ENCODE results near the gene OR4D2.

OR4D2 gene

DNA sequence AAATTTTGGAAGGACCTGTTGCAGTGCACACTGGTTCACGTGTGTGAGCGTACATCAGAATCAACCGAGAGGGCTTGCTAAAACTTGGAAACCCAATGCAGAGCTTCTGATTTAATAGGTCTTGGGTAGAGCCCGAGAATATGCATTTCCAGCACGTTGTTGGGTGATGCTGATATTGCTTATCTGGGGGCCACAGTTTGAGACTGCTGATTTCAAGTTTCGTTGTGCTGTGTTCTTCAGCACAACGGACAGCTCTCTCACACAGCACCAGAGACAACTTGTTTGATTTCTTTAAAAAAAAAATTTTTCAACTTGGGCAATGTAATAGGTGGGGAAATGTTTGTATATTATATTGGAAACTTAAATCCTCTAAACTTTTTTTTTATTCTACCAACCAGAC lies 9.4 kb downstream of the OR4D2 start:
- no peak for FAIRE-seq

DNA sequence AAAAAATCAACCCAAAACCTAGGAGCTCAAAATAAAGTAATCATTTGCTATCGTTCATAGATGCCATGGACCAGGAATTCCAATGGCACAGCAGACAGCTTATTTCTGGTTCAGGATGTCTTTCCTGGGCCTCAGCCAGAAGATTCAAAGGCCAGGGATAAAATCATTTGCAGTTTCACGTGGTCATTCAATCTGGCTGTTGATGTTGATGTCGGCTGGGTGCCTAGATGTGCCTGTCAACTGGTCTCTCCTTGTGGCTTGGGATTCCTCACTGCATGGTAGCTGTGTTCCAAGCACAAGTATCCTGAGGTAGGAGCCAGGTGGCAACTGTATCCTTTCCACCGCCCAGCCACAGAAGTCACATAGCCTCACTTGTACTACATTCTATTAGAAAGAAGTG lies 15.0 kb downstream of the OR4D2 start:
- FAIRE-seq, result no peak

DNA sequence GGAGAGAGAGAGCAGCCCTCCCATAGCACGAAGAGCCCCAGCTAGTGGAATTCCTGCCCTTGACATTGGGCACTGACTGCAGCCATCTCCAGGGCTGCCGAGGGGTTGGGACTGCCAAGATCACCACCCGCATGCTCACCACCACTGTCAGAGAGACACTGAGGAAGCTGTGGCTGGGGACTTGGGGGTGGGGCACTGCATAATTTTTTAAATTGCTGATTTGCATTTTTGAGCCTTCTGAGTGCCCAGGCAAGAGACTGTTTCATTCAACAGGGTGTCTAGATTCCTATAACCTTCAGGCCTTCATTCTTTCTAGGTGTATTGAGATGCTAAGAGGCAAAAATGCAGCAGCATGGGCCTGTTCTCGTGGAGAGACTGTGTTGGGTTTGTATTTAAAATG lies 16.7 kb downstream of the OR4D2 start:
- FAIRE-seq, result no peak

DNA sequence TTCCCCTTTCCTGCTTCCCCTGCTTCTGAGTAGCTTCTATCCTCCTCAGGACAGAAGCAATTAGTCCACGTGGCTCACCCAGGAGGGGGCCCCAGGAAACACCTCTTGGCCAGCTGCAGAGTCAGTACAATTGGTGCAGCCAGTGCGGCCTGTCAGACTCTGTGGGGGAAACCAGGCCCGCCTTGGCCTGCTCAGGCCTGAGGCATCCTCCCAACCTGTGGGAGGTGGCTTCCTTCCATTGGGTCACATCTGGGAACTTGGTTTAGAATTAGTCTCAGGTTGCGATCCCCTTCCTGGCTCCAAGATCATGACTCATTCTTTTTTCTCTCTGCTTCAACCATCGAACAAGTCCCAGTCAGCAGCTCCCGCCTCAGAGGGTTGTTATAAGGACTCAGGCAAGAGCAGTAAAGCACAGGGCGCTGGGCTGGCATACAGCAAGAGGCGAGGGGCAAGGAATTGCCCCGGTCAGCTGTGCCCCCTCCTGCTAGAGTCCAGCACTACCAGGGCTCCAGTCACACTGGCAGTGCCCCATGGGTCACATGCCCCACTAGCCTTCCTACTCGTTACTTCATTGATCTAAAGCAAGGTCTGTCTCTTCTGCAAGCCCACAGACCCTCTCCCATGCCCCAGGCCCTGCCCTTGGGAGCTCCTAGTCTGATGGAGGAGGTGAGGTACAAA lies 17.7 kb downstream of the OR4D2 start:
- FAIRE-seq, result no peak

DNA sequence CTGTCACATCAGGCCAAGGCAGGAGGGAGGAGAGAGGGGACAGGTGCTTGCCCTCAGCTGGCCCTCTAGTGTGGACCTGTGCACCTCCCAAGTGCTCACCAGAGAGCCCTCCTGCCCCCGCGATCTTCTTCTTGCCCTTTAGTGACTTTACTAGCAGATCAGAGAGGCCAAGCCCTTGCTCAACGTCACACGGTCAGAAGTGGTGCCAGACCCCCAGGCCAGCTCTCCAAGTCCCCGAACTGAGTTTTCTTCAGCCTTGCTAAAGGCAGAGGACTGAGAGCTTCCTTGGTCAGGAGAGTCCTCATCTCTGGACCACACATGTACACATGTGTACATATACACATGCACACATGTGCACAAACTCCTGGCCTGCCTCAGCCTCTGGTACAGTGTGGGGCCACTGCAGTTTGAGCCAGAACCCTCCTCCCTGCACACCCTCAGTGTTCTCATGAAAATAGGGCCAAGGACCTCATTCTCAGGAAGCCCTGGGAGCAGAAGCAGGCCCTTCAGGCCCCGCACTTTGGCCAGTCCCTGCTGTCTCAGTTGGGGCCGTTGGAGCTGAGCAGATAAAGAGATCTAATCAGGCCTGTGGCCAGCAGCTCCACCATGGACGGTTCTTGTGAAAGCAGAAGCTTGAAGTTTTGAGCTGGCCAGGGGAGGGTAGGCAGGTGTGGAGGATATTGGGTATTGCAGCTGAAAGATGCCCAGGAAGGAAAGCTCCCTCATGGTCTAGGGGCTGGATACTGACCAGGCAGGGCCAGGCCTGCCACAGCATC lies 18.4 kb downstream of the OR4D2 start:
- no peak for FAIRE-seq

DNA sequence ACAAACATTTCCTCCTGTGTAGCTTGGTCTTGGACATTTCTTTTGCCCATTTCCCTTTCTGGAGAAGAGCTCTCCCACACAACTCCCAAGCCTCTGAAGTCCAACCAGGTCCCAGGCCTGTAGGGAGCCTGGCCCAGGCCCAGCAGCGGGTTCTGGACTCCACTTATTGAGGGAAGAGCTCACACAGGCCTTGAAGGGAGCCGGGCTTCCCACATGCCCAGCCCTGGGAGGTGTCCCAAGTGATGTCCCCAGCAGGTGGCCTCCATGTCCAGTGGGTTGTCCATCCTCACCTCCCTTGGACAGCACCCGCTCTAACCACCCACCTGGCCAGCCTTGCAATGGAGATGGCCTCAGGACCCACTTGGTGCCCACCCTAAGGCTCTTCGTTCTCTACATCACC lies 19.8 kb downstream of the OR4D2 start:
- no peak for FAIRE-seq

DNA sequence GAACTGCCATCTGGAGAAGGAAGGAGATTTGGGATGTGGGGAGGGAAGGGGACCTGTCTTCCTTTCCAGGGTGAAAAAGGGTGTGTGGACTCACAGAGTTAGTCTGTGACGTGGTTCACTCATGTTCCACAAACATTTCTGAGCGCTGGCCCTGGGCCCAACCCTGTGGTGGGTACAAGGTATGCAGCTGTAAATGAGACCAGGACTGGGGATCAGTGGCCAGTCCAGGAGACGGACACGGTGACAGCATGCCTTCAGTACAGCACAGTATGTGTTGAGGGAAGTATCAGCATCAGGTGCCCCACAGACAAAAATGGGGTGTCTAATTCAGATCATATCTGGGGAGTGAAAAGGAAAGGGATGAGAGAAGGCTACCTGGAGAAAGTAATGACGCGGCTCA lies 20.3 kb downstream of the OR4D2 start:
- FAIRE-seq, result no peak

DNA sequence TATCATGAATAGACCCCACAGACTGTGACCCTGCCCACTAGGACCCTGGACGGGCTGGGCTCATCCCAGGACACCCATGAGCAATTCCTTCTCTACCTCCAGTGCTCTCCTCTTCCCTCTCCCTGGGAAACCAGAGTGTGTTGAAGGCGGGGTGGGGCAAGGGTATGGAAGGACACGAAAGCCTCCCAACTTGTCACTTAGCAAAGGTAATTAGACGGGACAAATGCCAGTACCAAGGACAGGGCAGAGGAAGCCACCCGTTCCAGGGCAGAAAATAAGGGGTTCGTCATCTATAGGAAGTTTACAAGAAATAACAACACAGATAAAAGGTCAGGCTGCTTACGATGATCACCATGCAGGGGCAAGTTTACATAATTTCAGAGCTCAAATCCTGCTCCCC lies 20.9 kb downstream of the OR4D2 start:
- FAIRE-seq, result no peak

DNA sequence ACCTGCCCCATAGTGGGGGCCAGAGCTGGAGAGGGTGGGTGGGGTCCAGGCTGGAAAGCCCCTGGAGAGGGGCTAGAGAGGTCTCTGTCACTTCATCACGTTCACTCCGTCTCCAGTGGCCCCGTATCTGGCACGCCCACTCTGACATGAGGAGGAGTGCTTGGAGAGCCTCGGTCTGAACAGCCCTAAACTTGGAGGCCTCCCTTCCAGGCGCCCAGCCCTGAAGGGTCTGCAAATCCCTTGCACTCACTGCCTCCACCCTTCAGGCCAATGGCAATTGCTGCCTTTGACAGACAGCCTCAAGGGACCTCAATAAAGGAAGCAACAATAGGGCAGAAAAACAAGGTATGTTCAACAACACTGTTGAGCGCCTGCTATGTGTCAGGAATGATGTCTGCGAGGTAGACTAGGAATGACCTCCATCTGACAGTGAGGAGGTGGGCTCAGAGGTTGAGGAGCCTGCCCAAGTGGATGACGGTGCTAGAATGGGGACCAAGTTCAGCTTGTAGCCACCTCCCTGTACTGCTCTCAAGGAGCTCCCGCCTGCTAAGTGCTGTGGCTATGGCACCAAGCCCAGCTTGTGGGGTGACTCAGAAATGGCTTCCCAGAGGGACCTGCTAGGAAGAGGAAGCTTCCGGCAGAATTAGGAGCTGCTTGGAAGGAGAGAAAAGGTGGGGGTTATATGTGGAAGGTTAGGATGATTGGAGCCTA lies 22.8 kb downstream of the OR4D2 start:
- no peak for FAIRE-seq

DNA sequence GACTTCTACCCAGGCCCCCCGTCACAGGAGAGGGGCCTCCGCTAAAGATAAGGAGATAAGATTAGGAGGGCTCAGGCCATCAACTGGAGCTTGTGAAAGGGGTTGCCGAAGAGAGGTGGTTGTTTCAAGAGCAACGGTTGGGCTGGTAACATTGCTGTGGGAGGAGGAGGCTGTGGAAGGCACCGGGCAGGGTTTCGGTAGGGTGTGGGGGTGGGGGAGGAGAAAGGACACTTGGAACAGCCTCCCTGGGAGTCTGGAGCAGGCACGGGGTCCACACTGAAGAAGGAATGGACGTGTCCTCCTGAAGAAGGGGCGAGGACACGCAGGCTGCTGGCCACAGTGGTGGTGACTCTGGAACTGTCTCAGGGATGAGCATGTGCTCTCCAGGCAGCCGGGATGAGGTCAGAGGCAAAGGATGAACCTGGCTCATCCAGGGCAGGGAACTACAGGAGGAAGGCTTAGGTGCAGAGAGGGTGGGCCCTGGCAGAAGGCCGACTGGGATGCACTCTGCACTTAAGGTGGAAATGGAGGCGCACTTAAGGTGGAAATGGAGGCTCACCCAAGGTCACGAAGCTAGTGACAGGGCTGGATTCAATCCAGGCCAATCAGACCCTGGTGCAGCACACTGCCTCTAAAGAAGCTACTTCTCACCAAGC lies 24.6 kb downstream of the OR4D2 start:
- FAIRE-seq, result no peak

DNA sequence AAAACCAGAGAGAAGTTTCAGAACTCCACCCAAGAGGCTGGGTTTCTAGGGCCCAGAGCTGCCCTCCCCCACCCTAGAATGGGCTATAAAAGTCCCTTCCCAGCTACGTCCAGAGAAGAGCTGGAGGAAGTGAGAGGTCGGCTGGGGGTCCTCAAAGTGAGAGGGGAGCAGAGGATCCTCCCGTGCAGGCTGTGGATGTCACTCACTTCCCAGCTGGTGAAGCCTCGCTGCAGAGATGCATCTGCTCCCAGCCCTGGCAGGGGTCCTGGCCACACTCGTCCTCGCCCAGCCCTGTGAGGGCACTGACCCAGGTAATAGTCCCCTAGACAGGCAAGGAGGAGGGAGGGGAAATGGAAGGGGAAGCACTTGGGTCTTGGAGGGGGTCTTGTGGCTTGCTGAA lies 25.8 kb downstream of the OR4D2 start, which contains the start of gene EPX:
TSS of gene EPX (plus strand) at position 115 of the 400 bp plus-strand sequence. CDS start at position 236, 121 bp downstream.
- FAIRE-seq, result no peak

DNA sequence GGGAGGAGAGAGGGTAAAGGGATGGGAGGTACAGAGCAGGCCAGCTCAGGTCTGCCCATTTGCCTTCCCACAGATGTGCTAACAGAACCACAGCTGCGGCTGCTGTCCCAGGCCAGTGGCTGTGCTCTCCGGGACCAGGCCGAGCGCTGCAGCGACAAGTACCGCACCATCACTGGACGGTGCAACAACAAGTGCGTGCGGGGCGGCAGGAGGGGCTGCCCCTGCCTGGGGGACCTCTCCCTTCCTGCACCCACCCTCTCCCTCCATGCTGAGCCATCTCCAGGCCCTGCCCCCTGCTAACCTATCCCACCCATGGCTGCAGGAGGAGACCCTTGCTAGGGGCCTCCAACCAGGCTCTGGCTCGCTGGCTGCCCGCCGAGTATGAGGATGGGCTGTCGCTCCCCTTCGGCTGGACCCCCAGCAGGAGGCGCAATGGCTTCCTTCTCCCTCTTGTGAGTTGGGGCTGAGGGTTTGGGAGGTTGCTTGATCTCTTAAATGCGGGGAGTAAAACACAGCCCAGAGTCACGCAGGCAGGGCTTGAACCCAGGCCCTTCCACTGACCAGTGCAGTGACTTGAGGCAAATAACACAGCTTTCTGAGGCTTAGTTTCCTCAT lies 27.0 kb downstream of the OR4D2 start:
- no peak for FAIRE-seq

DNA sequence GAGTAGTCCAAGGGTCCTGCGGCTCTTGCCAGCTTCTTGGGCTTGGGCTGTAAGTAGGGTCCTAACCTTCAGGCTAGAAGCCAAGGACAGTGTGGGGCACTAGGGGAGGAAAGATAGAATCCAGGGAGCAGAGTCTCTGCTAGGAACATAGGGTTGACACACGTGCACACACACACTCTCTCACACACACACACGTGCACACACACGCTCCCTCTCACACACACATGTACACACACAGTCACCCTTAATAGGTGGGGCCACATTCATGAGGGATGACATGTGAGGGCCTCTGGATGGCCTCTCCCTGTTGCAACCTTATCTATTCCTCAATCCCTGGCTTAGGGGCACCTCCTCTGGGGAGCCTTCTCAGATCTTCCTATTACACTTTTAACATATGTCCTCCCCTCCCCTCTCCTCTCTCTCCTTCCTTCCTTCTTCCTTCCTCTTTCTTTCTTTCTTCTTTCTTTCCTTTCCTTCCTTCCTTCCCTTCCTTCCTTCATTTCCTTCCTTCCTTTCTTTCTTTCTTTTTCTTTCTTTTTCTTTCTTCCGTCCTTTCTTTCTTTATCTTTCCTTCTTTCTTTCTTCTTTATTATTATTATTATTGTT lies 28.8 kb downstream of the OR4D2 start:
- no peak for FAIRE-seq

DNA sequence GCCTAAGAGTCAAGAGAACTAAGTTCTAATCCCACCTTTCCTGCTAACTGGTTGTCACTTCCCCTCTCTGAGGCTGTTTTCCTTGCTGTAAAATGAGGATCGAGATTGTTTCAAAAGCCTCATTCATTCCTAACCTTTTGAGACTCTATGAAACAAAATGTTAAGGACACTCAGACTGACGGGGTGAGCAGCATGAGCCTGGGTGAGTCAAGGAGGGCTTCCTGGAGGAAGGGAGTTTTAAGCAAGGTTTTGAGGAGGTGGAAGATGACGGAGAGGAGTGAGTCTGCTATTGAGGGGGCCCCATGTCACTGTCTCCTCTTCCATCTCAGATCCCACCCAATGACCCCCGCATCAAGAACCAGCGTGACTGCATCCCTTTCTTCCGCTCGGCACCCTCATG lies 29.8 kb downstream of the OR4D2 start:
- no peak for FAIRE-seq

DNA sequence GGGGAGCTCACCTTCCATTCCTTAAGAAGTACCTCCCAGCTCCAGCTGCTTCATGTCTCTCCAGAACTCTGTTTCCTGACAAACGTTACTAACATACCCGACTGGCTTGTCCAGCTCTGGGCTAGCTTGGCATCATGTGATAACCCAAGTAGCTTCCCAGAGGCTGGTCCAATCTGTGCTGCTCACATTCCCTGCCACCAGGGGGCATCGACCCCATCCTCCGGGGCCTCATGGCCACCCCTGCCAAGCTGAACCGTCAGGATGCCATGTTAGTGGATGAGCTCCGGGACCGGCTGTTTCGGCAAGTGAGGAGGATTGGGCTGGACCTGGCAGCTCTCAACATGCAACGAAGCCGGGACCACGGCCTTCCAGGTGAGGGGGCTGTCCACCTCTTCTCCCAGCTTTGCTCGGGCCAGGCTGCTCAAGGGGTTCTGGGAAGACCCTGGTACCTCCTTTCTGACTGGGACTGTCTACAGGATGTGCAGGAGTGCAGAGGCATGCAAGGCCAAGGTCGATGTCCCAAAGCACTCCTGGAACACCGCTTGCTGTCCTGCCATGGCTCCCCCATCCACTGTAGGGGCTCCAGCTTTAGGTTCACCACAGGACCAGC lies 33.3 kb downstream of the OR4D2 start:
- FAIRE-seq, result no peak

DNA sequence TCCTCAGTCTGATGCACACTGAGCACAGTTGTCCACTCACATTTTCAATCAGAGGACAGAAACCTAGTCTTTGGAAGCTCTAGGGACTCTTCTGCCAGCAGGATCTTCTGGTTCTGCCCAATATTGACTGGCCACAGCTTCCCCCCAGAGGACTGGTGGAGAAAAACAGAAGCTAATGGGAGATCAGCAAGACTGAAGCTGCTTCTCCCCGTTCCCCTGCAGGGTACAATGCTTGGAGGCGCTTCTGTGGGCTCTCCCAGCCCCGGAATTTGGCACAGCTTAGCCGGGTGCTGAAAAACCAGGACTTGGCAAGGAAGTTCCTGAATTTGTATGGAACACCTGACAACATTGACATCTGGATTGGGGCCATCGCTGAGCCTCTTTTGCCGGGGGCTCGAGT lies 36.1 kb downstream of the OR4D2 start:
- FAIRE-seq, result no peak

DNA sequence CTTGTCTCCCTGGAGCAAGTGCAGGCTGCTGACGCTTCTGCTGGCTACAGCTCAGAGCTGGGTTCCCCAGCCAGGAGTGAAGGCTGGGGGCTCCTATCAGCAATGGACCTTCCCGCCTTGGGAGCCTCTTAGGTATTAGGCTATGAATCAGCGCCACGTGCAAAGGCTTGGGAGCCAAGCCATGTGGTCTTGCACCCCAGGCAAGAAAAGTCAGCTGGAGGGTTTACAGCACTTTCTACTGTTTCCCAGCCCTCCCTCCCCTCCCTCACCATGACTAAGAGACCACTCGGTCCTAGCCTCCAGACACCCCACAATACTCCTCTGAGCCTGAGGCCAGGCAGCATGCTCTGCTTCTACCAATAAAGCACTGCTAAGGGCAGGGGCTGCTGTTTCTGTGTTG lies 38.0 kb downstream of the OR4D2 start:
- FAIRE-seq, result no peak

DNA sequence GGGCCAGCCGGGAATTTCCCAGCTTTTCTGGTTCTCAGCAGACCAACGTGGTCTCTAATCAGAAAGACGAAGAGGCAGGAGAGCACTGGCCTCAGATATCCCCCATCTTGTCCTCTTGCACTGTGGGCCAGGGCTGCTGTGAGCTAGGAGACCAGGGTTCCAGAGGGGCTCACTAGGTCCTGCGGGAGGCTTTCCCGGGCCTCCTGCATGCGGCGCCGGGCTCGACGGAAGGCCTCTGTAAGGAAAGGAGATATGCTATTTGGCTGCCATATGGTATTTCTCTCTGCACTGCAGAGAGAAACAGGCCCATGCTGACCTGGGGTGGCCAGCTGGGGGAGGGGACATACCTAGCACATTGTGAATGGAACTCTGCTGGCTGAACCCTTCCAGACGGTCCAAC lies 39.2 kb downstream of the OR4D2 start:
- FAIRE-seq, result no peak

DNA sequence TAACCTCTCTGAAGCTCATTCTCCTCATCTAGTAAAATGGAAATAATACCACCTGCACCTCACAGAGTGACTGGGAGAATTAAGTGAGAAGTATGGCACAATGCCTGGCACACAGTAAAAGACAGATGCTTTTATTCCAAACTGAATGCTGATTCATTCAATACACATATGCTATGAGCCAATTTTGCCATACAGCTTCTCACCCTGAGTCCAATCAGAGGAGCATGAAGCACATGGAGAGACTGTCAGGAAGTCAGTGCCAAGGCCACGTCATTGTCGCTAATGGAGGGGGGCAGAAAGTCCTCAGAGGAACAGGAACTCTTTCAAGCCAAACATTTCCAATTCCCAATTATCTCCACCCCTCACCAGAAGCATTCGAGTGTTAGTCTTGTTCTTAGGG lies 40.7 kb downstream of the OR4D2 start:
- no peak for FAIRE-seq

DNA sequence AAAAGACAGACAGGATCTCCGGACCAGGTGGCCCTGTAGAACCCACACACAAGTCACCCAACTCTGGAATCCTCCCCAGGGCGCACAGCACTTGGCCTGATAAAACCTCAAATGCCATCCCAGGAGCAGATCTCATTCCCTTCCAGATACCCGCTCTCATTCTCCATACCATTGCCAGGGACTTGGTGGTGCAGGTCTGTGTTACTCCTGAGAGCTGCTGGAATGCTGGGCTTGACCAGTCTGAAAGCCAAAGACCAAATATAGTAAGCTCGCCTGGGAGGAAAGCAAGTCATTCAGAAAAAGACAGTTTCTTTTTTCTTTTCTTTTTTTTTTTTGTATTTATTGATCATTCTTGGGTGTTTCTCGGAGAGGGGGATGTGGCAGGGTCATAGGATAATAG lies 41.6 kb downstream of the OR4D2 start:
- no peak for FAIRE-seq

DNA sequence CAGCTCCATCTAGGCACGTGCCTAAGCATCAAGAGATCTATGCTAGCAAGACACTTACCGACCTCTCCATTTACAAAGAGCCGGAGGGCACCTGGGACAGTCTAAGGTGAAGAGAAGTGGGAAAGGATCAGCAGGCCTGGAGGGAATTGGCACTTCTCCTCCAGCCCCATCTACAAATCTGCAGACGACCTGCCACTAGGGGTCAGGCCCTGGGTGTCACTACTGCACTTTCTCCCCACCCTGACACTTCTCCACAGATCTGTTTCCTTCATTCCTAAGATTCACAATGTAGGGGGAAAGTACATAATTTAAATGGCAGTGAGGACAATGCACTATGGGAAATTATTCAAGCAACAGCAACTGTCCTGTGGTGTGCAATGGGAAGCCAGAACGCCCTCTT lies 44.1 kb downstream of the OR4D2 start:
- no peak for FAIRE-seq

DNA sequence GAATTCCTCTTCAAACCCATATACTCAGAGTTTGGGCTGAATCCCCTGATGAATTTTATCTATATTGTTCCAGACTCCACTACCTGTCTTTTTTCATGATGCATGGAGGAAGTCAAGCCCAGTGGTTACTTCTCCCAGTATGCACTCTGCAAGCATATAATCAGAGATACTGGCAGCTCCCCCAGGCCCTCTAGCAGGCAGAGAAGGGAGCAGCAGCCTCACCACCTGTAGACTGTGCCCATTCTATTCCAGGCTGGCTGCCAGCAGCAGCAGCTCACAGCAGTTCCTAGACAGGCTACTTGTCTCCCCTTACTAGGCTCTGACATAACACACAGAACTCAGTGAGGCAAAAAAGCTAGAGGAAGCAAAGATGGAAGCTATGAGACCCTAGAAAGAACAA lies 48.9 kb downstream of the OR4D2 start:
- FAIRE-seq, result no peak

Data from A204.1 (cell line).